Peyer's patch (tissue), 4 donors: ENCODE data around the gene PRSS12.

Source experiments
- POLR2A ChIP-seq, 2 donors: fragments of 450-650 bp; IDR thresholded peaks; one replicate each; pipeline ENCODE4 v1.5.1; 2017; ENCODE audit warnings: antibody characterized with exemption in 2 of 2, mild to moderate bottlenecking in 2 of 2, moderate library complexity in 2 of 2
- TF ChIP-seq, protein P1 (sequence below), 6 experiments: fragments of 450-650 bp in 4 of 6; fragments of 200-600 bp in 2 of 6; sonication (generic) in 1 of 6; IDR thresholded peaks; one replicate each; pipeline ENCODE4 v1.5.1; 2017 to 2019; ENCODE audit warnings: antibody characterized with exemption in 6 of 6, mild to moderate bottlenecking in 3 of 6, moderate library complexity in 1 of 6

DNA sequence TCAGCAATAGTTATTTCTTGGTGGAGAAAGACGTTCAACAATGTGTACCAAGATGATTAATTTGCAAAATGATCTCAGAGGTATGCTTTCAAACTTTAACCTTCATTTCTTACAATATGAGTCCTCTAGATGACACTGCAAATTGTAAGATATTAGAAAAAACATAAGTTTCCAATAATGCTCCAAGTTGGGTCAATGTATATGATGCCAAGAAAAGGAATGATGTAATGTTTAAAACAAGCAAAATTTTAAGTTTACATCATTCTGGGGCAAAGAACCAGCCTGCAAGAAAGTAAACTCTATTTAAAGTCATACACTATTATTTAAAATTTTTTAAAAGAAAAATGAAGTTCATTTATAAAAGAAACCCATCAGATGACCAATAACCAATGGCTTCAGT, 56.1 kb downstream of the PRSS12 start:
- TF ChIP-seq, protein P1, sequence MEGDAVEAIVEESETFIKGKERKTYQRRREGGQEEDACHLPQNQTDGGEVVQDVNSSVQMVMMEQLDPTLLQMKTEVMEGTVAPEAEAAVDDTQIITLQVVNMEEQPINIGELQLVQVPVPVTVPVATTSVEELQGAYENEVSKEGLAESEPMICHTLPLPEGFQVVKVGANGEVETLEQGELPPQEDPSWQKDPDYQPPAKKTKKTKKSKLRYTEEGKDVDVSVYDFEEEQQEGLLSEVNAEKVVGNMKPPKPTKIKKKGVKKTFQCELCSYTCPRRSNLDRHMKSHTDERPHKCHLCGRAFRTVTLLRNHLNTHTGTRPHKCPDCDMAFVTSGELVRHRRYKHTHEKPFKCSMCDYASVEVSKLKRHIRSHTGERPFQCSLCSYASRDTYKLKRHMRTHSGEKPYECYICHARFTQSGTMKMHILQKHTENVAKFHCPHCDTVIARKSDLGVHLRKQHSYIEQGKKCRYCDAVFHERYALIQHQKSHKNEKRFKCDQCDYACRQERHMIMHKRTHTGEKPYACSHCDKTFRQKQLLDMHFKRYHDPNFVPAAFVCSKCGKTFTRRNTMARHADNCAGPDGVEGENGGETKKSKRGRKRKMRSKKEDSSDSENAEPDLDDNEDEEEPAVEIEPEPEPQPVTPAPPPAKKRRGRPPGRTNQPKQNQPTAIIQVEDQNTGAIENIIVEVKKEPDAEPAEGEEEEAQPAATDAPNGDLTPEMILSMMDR (IDR thresholded peaks at IDR 0.05): no peak
- TF ChIP-seq POLR2A (IDR thresholded peaks at IDR 0.05): no peak
